Gastroesophageal sphincter (tissue), 4 donors: ENCODE measurements around the gene GID4. TPM values are rescaled to one million over a fixed set of nuclear protein-coding genes. Genes with fewer than 3 reads are reported as not detected.

ENCODE experiments used
- ATAC-seq: fragments of 150-250 bp; one replicate; pipeline ENCODE4 v1.9.1; 2016; ENCODE audit warnings: mild to moderate bottlenecking, moderate library complexity
- H3K27ac ChIP-seq, 4 donors: fragments of 200-600 bp; sonication (generic) in 3 of 4; 1 replicate in 3 of 4; 2 replicates in 1 of 4; pipeline ENCODE4 v1.5.1; 2016 to 2019
- H3K27me3 ChIP-seq: fragments of 200-600 bp; sonication (generic); one replicate; pipeline ENCODE4 v1.5.1; 2019
- H3K36me3 ChIP-seq, 2 donors: fragments of 200-600 bp; sonication (generic); one replicate each; pipeline ENCODE4 v1.5.1; 2019; ENCODE audit warnings: control low read depth in 1 of 2
- H3K4me1 ChIP-seq, 3 donors: fragments of 200-600 bp; sonication (generic); 1 replicate in 2 of 3; 2 replicates in 1 of 3; pipeline ENCODE4 v1.5.1; 2016 to 2019; ENCODE audit warnings: control low read depth in 2 of 3
- H3K4me3 ChIP-seq, 2 donors: fragments of 200-600 bp; sonication (generic); one replicate each; pipeline ENCODE4 v1.5.1; 2019; ENCODE audit warnings: mild to moderate bottlenecking in 1 of 2, moderate library complexity in 1 of 2
- H3K9me3 ChIP-seq, 3 donors: fragments of 200-600 bp; sonication (generic); one replicate each; pipeline ENCODE4 v1.5.1; 2017 to 2019; ENCODE audit warnings: control low read depth in 2 of 3
- EP300 ChIP-seq: sonication (generic); formaldehyde crosslinking; IDR thresholded peaks from one replicate; pipeline ENCODE4 v1.6.1; 2017; ENCODE audit warnings: antibody characterized with exemption, mild to moderate bottlenecking
- POLR2A ChIP-seq, 2 donors: fragments of 450-650 bp; IDR thresholded peaks; one replicate each; pipeline ENCODE4 v1.6.1; 2017; ENCODE audit warnings: antibody characterized with exemption in 2 of 2, mild to moderate bottlenecking in 2 of 2, moderate library complexity in 1 of 2
- POLR2AphosphoS5 ChIP-seq: sonication (generic); formaldehyde crosslinking; IDR thresholded peaks from one replicate; pipeline ENCODE4 v1.6.1; 2017; ENCODE audit warnings: antibody characterized with exemption
- WGBS, 2 donors: methylation state at CpG; one replicate each; pipeline ENCODE4 v1.1.5; 2018; ENCODE audit warnings: low coverage in 1 of 2; 5-methylcytosine and 5-hydroxymethylcytosine counted together
- total RNA-seq, 4 donors: library from RNA; depleted of rRNA; stranded (reverse); fragments of >200 nt; gene quantifications; one replicate each; pipeline ENCODE4 v1.1.0, GENCODE V29; 2016
- TF ChIP-seq, protein P1 (sequence below), 4 experiments: fragments of 200-600 bp in 2 of 4; fragments of 450-650 bp in 2 of 4; sonication (generic) in 1 of 4; IDR thresholded peaks; one replicate each; pipeline ENCODE4 v1.5.1; 2017 to 2019; ENCODE audit warnings: antibody characterized with exemption in 4 of 4, mild to moderate bottlenecking in 2 of 4, moderate library complexity in 2 of 4

Gene GID4
- total RNA-seq, 4 donors from 2014 or later: 22.8 to 44.8 (median 33.9) TPM

DNA sequence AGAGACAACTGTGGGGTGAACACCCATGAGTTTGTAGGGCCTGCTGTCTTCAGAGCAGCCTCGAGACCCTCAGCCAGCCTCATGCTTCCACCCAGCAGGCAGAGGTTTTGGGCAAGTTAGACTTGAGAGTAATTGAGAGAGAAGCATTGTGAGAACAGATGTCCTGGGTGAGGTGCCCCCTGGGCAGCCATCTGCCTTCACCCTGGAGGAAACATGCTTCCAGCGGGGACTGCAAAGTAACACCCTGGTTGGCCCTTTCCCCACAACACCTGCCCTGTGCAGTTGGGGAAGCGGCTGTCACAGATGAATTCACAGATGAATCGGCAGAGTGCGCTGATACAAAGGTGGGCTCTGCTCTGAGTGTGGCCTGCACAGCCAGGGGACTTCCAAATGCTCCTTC, 23.6 kb upstream of the GID4 start:
- Histone ChIP-seq H3K4me1 (peaks cover 0 to 6% (median 0%) of the 10 kb centered on the region in 3 donors), H3K4me3 (no peak overlapping the region), H3K36me3 (peaks cover 0 to 56% of the 10 kb centered on the region in 2 donors), H3K9me3 (no peaks in the 10 kb centered on the region), H3K27me3 (no peaks in the 10 kb centered on the region), H3K27ac (no peak overlapping the region)
- 95 to 100% methylated on average over 1 to 4 of the region's 5 CpGs for WGBS, 2 donors
- no peak for ATAC-seq
- TF ChIP-seq, protein P1, sequence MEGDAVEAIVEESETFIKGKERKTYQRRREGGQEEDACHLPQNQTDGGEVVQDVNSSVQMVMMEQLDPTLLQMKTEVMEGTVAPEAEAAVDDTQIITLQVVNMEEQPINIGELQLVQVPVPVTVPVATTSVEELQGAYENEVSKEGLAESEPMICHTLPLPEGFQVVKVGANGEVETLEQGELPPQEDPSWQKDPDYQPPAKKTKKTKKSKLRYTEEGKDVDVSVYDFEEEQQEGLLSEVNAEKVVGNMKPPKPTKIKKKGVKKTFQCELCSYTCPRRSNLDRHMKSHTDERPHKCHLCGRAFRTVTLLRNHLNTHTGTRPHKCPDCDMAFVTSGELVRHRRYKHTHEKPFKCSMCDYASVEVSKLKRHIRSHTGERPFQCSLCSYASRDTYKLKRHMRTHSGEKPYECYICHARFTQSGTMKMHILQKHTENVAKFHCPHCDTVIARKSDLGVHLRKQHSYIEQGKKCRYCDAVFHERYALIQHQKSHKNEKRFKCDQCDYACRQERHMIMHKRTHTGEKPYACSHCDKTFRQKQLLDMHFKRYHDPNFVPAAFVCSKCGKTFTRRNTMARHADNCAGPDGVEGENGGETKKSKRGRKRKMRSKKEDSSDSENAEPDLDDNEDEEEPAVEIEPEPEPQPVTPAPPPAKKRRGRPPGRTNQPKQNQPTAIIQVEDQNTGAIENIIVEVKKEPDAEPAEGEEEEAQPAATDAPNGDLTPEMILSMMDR (IDR thresholded peaks at IDR 0.05): no peak
- no peak for TF ChIP-seq POLR2AphosphoS5
- no peak for TF ChIP-seq POLR2A (IDR thresholded peaks at IDR 0.05)
- TF ChIP-seq EP300: no peak

- Histone ChIP-seq H3K36me3 (peaks cover 0 to 57% of the 10 kb centered on the region in 2 donors), H3K9me3 (no peaks in the 10 kb centered on the region), H3K4me3 (no peak overlapping the region), H3K27me3 (no peaks in the 10 kb centered on the region), H3K27ac (no peak overlapping the region), H3K4me1 (peaks cover 0 to 6% (median 0%) of the 10 kb centered on the region in 3 donors)
- TF ChIP-seq POLR2A (IDR thresholded peaks at IDR 0.05) (no peak), EP300 (no peak), POLR2AphosphoS5 (no peak)
- TF ChIP-seq, protein P1 (IDR thresholded peaks at IDR 0.05): no peak
- no peak for ATAC-seq
- 88 to 97% methylated on average over 9 to 10 of the region's 12 CpGs for WGBS, 2 donors
Measured at GRCh38 chr17:18016426-18016825, 22.8 kb upstream of the GID4 start.

DNA sequence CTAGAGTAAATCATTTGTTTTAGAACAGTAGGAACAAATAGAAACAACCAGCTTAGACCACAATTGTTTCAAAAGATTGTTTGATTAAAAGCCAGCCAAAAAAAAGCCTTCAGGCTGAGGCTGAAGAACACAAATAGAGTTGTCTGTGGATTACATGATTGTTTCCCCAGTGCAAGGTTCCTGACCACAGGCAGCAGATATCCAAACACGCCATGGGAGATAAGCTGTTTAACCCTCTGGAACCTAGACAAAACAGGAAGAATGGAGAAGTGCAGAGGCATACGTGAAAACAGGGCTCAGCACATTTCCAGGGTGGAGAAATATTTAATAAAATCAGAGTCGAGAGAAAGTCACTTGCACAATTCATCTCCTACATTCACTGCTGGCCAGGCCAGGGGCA, 21.2 kb upstream of the GID4 start:
- H3K4me1 ChIP-seq: peaks cover 0 to 6% (median 0%) of the 10 kb centered on the region in 3 donors
- ATAC-seq: no peak
- TF ChIP-seq POLR2A (IDR thresholded peaks at IDR 0.05) (no peak), POLR2AphosphoS5 (no peak), EP300 (no peak)
- TF ChIP-seq, protein P1 (IDR thresholded peaks at IDR 0.05): no peak
- no peak overlapping the region for H3K27ac ChIP-seq
- H3K27me3 ChIP-seq: no peaks in the 10 kb centered on the region
- H3K4me3 ChIP-seq: no peak overlapping the region
- 52 to 72% methylated on average over 3 of the region's 3 CpGs for WGBS, 2 donors
- H3K9me3 ChIP-seq: no peaks in the 10 kb centered on the region
- H3K36me3 ChIP-seq: peaks cover 0 to 64% of the 10 kb centered on the region in 2 donors

- ATAC-seq: no peak
- H3K27ac ChIP-seq: no peak overlapping the region
- no peak for TF ChIP-seq POLR2A (IDR thresholded peaks at IDR 0.05)
- TF ChIP-seq EP300: no peak
- TF ChIP-seq POLR2AphosphoS5: no peak
- TF ChIP-seq, protein P1 (IDR thresholded peaks at IDR 0.05): no peak
- H3K4me1 ChIP-seq: peaks cover 0 to 6% (median 0%) of the 10 kb centered on the region in 3 donors
- H3K27me3 ChIP-seq: no peaks in the 10 kb centered on the region
- WGBS, 2 donors: 100% methylated on average over 3 of the region's 15 CpGs; no CpG with 5 or more reads in 1 of the 2 donors
- no peak overlapping the region for H3K4me3 ChIP-seq
- peaks cover 0 to 64% of the 10 kb centered on the region in 2 donors for H3K36me3 ChIP-seq
- H3K9me3 ChIP-seq: no peaks in the 10 kb centered on the region
Measured at GRCh38 chr17:18018411-18018921, 20.7 kb upstream of the GID4 start.

DNA sequence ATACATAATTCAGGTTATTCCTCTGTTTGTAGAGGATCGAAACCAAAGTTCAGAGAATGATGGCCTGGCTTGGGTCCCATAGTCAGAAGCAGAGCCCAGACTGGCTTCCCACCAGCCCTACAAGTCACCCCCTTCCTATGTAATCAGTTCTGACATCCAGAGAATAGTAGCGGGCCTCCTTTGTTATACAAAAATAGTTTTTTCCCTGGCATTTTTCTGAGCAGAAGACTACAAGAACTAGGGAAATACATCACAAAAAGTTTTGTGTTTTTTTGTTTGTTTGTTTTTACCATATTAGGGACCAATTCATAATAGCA, 19.4 kb upstream of the GID4 start:
- TF ChIP-seq POLR2A (IDR thresholded peaks at IDR 0.05): no peak
- no peak for TF ChIP-seq EP300
- TF ChIP-seq POLR2AphosphoS5: no peak
- TF ChIP-seq, protein P1 (IDR thresholded peaks at IDR 0.05): no peak
- H3K36me3 ChIP-seq: peaks cover 0 to 71% of the 10 kb centered on the region in 2 donors
- WGBS, 2 donors: 59 to 89% methylated on average over 1 to 2 of the region's 2 CpGs
- H3K27ac ChIP-seq: no peak overlapping the region
- no peak overlapping the region for H3K4me3 ChIP-seq
- H3K27me3 ChIP-seq: no peaks in the 10 kb centered on the region
- ATAC-seq: no peak
- peaks cover 0 to 6% (median 0%) of the 10 kb centered on the region in 3 donors for H3K4me1 ChIP-seq
- H3K9me3 ChIP-seq: no peaks in the 10 kb centered on the region
